ENCODE results near the gene COMMD3. TPM values are rescaled to one million over a fixed set of nuclear protein-coding genes. Genes with fewer than 3 reads are reported as not detected.

COMMD3 gene
- polyA plus RNA-seq, 1 donor from 2014 or later = 272 TPM

DNA sequence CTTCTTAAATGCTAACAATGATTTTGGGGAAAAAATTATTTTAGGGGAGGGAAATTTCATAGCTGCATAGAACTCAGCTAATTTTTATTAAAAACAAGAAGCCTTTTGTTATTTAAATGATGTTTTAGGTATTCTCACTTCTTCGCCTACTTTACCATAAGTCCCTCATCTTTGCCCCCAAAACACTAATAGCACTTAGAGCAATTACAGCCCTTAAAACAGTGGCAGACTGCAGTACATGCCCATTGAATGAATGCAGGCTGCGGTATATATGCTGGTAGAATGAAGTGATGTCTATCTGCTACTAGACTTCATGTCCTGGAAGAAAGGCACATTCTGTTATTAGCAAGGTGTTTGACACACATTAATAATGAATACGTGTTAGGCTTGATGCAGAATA, 26.2 kb downstream of the COMMD3 start:
- H3K27me3 ChIP-seq (ENCODE audit: insufficient read depth, low read depth, low read length) = peaks cover 100% of the 10 kb centered on the region
- no peaks in the 10 kb centered on the region for H3K36me3 ChIP-seq (ENCODE audit: insufficient read depth, low read length)
- no peak overlapping the region for H3K9ac ChIP-seq (ENCODE audit: low read length)
- H4K20me1 ChIP-seq (ENCODE audit: insufficient read depth) = no peaks in the 10 kb centered on the region
- H3K4me2 ChIP-seq (ENCODE audit: low read length) = no peak overlapping the region
- H2AFZ ChIP-seq (ENCODE audit: low read depth, low read length) = no peak overlapping the region
- no peak overlapping the region for H3K4me3 ChIP-seq (ENCODE audit: low read length)
- TF ChIP-seq EP300 (conservative IDR thresholded peaks at IDR 0.05; ENCODE audit: poor library complexity, severe bottlenecking) = no peak
- no peak for TF ChIP-seq POLR2AphosphoS5 (IDR thresholded peaks at IDR 0.05)
- no peak for TF ChIP-seq MXI1 (conservative IDR thresholded peaks at IDR 0.05; ENCODE audit: poor library complexity, severe bottlenecking)
- TF ChIP-seq, protein P1, sequence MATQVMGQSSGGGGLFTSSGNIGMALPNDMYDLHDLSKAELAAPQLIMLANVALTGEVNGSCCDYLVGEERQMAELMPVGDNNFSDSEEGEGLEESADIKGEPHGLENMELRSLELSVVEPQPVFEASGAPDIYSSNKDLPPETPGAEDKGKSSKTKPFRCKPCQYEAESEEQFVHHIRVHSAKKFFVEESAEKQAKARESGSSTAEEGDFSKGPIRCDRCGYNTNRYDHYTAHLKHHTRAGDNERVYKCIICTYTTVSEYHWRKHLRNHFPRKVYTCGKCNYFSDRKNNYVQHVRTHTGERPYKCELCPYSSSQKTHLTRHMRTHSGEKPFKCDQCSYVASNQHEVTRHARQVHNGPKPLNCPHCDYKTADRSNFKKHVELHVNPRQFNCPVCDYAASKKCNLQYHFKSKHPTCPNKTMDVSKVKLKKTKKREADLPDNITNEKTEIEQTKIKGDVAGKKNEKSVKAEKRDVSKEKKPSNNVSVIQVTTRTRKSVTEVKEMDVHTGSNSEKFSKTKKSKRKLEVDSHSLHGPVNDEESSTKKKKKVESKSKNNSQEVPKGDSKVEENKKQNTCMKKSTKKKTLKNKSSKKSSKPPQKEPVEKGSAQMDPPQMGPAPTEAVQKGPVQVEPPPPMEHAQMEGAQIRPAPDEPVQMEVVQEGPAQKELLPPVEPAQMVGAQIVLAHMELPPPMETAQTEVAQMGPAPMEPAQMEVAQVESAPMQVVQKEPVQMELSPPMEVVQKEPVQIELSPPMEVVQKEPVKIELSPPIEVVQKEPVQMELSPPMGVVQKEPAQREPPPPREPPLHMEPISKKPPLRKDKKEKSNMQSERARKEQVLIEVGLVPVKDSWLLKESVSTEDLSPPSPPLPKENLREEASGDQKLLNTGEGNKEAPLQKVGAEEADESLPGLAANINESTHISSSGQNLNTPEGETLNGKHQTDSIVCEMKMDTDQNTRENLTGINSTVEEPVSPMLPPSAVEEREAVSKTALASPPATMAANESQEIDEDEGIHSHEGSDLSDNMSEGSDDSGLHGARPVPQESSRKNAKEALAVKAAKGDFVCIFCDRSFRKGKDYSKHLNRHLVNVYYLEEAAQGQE (IDR thresholded peaks at IDR 0.05; ENCODE audit: borderline replicate concordance) = no peak
- no peak for TF ChIP-seq SMC3 (conservative IDR thresholded peaks at IDR 0.05; ENCODE audit: poor library complexity)
- TF ChIP-seq TAF1 (IDR thresholded peaks at IDR 0.05; ENCODE audit: low read depth) = no peak
- TF ChIP-seq EZH2 (IDR thresholded peaks at IDR 0.05; ENCODE audit: borderline replicate concordance, insufficient read depth, low read length, poor library complexity, severe bottlenecking) = no peak
- no peak for TF ChIP-seq RAD21 (conservative IDR thresholded peaks at IDR 0.05)
- TF ChIP-seq, protein P2, sequence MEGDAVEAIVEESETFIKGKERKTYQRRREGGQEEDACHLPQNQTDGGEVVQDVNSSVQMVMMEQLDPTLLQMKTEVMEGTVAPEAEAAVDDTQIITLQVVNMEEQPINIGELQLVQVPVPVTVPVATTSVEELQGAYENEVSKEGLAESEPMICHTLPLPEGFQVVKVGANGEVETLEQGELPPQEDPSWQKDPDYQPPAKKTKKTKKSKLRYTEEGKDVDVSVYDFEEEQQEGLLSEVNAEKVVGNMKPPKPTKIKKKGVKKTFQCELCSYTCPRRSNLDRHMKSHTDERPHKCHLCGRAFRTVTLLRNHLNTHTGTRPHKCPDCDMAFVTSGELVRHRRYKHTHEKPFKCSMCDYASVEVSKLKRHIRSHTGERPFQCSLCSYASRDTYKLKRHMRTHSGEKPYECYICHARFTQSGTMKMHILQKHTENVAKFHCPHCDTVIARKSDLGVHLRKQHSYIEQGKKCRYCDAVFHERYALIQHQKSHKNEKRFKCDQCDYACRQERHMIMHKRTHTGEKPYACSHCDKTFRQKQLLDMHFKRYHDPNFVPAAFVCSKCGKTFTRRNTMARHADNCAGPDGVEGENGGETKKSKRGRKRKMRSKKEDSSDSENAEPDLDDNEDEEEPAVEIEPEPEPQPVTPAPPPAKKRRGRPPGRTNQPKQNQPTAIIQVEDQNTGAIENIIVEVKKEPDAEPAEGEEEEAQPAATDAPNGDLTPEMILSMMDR (IDR thresholded peaks at IDR 0.05; ENCODE audit: poor library complexity, severe bottlenecking) = no peak
- H3K9me2 ChIP-seq (ENCODE audit: insufficient read depth, low read length) = no peaks in the 10 kb centered on the region
- H3K27ac ChIP-seq (ENCODE audit: low read length) = no peak overlapping the region
- H3K9me3 ChIP-seq (ENCODE audit: low read length) = peaks cover 4% of the 10 kb centered on the region
- peaks cover 6% of the 10 kb centered on the region for H3F3A ChIP-seq (ENCODE audit: insufficient read depth, low read length, poor library complexity, severe bottlenecking)
- no peaks in the 10 kb centered on the region for H3K79me2 ChIP-seq (replicated peaks; ENCODE audit: insufficient read depth, low read length)

DNA sequence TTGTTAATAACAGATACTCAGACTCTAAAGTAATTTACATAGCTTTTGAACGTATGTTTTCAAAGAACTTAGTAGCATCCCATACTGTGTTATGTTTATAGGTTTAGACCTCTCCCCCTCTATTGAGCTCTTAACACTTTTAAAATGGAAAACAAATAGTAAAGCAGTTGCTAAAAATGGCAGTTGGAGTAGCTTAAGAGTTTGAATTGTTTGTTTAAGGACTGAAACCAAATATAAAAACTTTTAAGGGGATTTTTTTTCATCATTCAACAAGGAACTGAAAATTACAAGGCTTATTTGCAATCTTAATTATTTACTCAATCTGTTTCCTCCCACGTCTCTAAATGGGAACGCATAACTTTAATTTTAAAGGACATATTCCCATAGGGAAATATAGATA, 27.5 kb downstream of the COMMD3 start:
- Histone ChIP-seq H3K79me2 (replicated peaks; ENCODE audit: insufficient read depth, low read length) (no peaks in the 10 kb centered on the region), H4K20me1 (ENCODE audit: insufficient read depth) (no peaks in the 10 kb centered on the region), H3K4me3 (ENCODE audit: low read length) (no peak overlapping the region), H3F3A (ENCODE audit: insufficient read depth, low read length, poor library complexity, severe bottlenecking) (peaks cover 6% of the 10 kb centered on the region), H3K27me3 (ENCODE audit: insufficient read depth, low read depth, low read length) (peaks cover 91% of the 10 kb centered on the region), H3K4me2 (ENCODE audit: low read length) (no peak overlapping the region), H3K9me2 (ENCODE audit: insufficient read depth, low read length) (no peaks in the 10 kb centered on the region), H3K9me3 (ENCODE audit: low read length) (peaks cover 4% of the 10 kb centered on the region), H2AFZ (ENCODE audit: low read depth, low read length) (no peak overlapping the region), H3K9ac (ENCODE audit: low read length) (no peak overlapping the region), H3K27ac (ENCODE audit: low read length) (no peak overlapping the region), H3K36me3 (ENCODE audit: insufficient read depth, low read length) (no peaks in the 10 kb centered on the region)
- TF ChIP-seq EZH2 (IDR thresholded peaks at IDR 0.05; ENCODE audit: borderline replicate concordance, insufficient read depth, low read length, poor library complexity, severe bottlenecking) (no peak), EP300 (conservative IDR thresholded peaks at IDR 0.05; ENCODE audit: poor library complexity, severe bottlenecking) (no peak), POLR2AphosphoS5 (IDR thresholded peaks at IDR 0.05) (no peak), MXI1 (conservative IDR thresholded peaks at IDR 0.05; ENCODE audit: poor library complexity, severe bottlenecking) (no peak), RAD21 (conservative IDR thresholded peaks at IDR 0.05) (no peak), SMC3 (conservative IDR thresholded peaks at IDR 0.05; ENCODE audit: poor library complexity) (no peak), TAF1 (IDR thresholded peaks at IDR 0.05; ENCODE audit: low read depth) (no peak)
- TF ChIP-seq, protein P2 (IDR thresholded peaks at IDR 0.05; ENCODE audit: poor library complexity, severe bottlenecking) = no peak
- TF ChIP-seq, protein P1 (IDR thresholded peaks at IDR 0.05; ENCODE audit: borderline replicate concordance) = no peak

Data from neural cell (in vitro differentiated cells).